ENCODE results near the gene METTL26. TPM values are rescaled to one million over a fixed set of nuclear protein-coding genes. Genes with fewer than 3 reads are reported as not detected.

Gene METTL26
- total RNA-seq, 3 donors from 2014 or later: 108 to 136 (median 130) TPM

DNA sequence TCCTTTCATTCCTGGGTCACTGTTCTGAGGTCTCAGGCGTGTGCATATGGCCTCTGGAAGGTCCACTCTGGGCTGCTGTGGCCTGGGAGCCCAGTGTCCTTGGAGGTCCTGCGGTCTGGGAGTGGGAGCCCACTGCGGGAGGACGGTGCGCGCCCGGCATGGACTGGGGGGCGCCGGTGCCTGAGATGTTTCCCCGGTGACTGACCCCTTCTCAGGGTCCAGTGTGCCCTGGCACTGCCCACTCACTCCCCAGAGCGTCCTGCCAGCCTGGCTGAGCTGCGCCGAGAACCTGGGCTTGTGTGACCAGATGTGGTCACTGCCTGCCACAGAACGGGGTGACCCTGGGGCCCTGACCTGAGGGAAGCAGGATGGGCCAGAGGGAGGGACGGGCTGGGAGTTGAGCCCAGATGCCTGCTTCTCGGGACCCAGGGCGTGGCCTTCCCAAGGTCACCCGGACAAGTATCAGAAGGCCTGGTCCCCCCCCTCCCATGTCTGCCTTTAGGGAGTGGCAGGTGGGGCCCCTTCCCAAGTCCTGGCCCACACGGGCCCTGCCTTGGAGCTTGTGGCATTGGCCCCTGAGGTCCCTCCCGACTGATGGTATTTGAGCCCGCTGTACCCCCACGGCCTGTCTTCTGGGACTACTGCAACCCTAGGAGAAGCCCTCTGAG, 38.2 kb upstream of the METTL26 start:
- no peak overlapping the region for H3K27ac ChIP-seq

DNA sequence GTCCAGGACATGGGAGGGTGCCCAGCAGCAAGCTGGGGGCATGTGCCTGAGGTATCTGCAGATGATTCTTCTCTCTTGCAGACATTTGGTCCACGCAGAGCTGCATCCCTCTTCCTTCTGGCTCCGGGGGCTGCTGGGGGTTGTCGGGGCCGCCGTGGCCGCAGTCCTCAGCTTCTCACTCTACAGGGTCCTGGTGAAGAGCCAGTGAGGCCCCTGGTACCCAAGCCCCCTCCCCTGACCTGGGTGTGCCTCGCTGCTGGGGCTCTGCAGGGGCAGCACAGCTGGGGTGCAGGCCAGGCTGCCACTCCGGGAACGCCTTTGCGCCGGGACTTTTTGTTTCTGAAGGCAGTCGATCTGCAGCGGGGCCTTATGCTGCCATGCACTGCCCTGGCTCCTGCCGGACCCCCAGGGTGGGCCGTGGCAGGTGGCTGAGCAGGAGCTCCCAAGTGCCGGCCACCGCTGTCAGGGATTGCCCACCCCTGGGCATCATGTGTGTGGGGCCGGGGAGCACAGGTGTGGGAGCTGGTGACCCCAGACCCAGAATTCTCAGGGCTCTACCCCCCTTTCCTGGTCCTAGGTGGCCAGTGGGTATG, 37.4 kb upstream of the METTL26 start:
- H3K4me3 ChIP-seq: no peak overlapping the region
- peaks cover 10% of the 10 kb centered on the region for H3K36me3 ChIP-seq
- DNase-seq (ENCODE audit: low spot score in 2 of 2): no peak
- H3K27me3 ChIP-seq: no peaks in the 10 kb centered on the region
- no peaks in the 10 kb centered on the region for H3K9me3 ChIP-seq
- H3K27ac ChIP-seq: no peak overlapping the region
- intact Hi-C loops (cut with DNase I; ENCODE audit: low total_unique reads): no loop called here
- TF ChIP-seq, protein P1, sequence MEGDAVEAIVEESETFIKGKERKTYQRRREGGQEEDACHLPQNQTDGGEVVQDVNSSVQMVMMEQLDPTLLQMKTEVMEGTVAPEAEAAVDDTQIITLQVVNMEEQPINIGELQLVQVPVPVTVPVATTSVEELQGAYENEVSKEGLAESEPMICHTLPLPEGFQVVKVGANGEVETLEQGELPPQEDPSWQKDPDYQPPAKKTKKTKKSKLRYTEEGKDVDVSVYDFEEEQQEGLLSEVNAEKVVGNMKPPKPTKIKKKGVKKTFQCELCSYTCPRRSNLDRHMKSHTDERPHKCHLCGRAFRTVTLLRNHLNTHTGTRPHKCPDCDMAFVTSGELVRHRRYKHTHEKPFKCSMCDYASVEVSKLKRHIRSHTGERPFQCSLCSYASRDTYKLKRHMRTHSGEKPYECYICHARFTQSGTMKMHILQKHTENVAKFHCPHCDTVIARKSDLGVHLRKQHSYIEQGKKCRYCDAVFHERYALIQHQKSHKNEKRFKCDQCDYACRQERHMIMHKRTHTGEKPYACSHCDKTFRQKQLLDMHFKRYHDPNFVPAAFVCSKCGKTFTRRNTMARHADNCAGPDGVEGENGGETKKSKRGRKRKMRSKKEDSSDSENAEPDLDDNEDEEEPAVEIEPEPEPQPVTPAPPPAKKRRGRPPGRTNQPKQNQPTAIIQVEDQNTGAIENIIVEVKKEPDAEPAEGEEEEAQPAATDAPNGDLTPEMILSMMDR (IDR thresholded peaks at IDR 0.05): no peak
- TF ChIP-seq POLR2A (IDR thresholded peaks at IDR 0.05) (no peak), POLR2AphosphoS5 (IDR thresholded peaks at IDR 0.05) (no peak)
- H3K4me1 ChIP-seq: peaks cover 0 to 5% of the 10 kb centered on the region in 2 donors

More for the DNA sequence above, 38.2 kb upstream of the METTL26 start:
- peaks cover 10% of the 10 kb centered on the region for H3K36me3 ChIP-seq
- H3K27me3 ChIP-seq: no peaks in the 10 kb centered on the region
- no peak overlapping the region for H3K4me3 ChIP-seq
- no peak for DNase-seq (ENCODE audit: low spot score in 2 of 2)
- no peaks in the 10 kb centered on the region for H3K9me3 ChIP-seq
- H3K4me1 ChIP-seq: peaks cover 0 to 9% of the 10 kb centered on the region in 2 donors
- TF ChIP-seq, protein P1 (IDR thresholded peaks at IDR 0.05): no peak
- TF ChIP-seq POLR2AphosphoS5 (IDR thresholded peaks at IDR 0.05) (no peak), POLR2A (IDR thresholded peaks at IDR 0.05) (no peak)
- intact Hi-C loops (cut with DNase I; ENCODE audit: low total_unique reads): no loop called here

DNA sequence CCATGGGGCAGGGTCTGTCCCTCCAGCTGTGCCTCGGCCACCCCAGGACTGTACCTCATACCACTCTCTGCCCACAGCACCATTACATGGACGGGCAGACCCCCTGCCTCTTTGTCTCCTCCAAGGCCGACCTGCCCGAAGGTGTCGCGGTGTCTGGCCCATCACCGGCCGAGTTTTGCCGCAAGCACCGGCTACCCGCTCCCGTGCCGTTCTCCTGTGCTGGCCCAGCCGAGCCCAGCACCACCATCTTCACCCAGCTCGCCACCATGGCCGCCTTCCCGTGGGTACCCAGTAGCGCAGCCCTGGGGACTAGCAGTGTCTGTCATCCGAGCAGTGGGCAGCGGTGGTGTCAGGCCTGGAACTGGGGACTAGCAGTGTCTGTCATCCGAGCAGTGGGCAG, 36.7 kb upstream of the METTL26 start:
- no peak for DNase-seq (ENCODE audit: low spot score in 2 of 2)
- Histone ChIP-seq H3K4me3 (no peak overlapping the region), H3K27me3 (no peaks in the 10 kb centered on the region), H3K27ac (no peak overlapping the region), H3K4me1 (peaks cover 0 to 5% of the 10 kb centered on the region in 2 donors), H3K36me3 (peaks cover 10% of the 10 kb centered on the region), H3K9me3 (no peaks in the 10 kb centered on the region)
- intact Hi-C loops (cut with DNase I; ENCODE audit: low total_unique reads): no loop called here
- TF ChIP-seq POLR2A (IDR thresholded peaks at IDR 0.05) (no peak), POLR2AphosphoS5 (IDR thresholded peaks at IDR 0.05) (no peak)
- TF ChIP-seq, protein P1 (IDR thresholded peaks at IDR 0.05): no peak

DNA sequence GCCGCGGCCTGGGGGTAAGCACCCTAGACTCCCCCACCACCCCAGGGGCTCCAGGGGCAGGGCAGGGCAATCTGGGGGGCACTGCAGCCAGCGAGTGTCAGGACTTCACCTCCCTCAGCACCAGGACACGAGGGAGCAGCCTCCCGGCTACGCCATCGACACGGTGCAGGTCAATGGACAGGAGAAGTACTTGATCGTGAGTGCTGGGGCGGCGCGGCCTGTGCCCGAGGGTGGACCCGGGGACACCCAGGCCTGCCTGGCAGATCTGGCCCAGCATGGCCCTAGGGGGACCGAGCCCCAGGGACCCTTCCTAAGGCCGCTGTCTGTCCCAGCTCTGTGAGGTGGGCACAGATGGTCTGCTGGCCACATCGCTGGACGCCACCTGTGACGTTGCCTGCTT, 36.3 kb upstream of the METTL26 start:
- Histone ChIP-seq H3K36me3 (peaks cover 10% of the 10 kb centered on the region), H3K27ac (no peak overlapping the region), H3K4me3 (no peak overlapping the region), H3K4me1 (peaks cover 4 to 5% of the 10 kb centered on the region in 2 donors), H3K27me3 (no peaks in the 10 kb centered on the region), H3K9me3 (no peaks in the 10 kb centered on the region)
- intact Hi-C loops (cut with DNase I; ENCODE audit: low total_unique reads): no loop called here
- TF ChIP-seq, protein P1 (IDR thresholded peaks at IDR 0.05): no peak
- TF ChIP-seq POLR2AphosphoS5 (IDR thresholded peaks at IDR 0.05): no peak
- TF ChIP-seq POLR2A (IDR thresholded peaks at IDR 0.05): no peak
- no peak for DNase-seq (ENCODE audit: low spot score in 2 of 2)

DNA sequence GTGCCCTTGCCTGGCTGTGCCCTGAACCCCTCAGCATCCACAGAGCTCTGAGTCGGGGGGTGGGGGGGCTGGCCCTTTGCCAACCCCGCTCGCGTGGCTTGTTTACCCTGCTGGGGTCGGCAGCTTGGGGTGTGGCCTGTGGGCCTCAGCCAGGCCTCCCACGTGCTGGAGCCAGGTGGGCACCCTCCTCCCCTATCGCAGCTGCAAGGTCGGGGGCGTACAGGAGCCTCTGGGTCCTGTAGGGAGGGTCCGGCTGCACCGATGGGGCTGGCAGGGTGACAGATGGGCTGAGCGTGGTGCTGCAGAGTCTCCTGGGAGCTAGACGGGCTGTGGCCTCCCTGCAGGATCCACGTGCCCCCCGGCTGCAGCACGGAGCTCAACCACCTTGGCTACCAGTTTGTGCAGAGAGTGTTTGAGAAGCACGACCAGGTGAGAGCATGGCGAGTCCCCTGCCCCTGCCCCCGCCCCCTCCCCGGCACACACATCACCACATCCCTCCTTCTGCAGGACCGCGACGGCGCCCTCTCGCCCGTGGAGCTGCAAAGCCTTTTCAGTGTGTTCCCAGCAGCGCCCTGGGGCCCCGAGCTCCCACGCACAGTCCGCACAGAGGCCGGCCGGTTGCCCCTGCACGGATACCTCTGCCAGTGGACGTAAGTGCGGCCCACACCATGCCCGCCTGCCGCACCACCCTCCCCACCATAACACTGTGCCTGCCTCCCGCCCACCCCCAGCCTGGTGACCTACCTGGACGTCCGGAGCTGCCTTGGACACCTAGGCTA, 35.4 kb upstream of the METTL26 start:
- no peak for DNase-seq (ENCODE audit: low spot score in 2 of 2)
- no peaks in the 10 kb centered on the region for H3K9me3 ChIP-seq
- intact Hi-C loops (cut with DNase I; ENCODE audit: low total_unique reads): no loop called here
- TF ChIP-seq POLR2A (IDR thresholded peaks at IDR 0.05) (no peak), POLR2AphosphoS5 (IDR thresholded peaks at IDR 0.05) (no peak)
- TF ChIP-seq, protein P1 (IDR thresholded peaks at IDR 0.05): no peak
- H3K4me1 ChIP-seq: peaks cover 0 to 5% of the 10 kb centered on the region in 2 donors
- H3K27ac ChIP-seq: no peak overlapping the region
- no peaks in the 10 kb centered on the region for H3K27me3 ChIP-seq
- no peak overlapping the region for H3K4me3 ChIP-seq
- peaks cover 10% of the 10 kb centered on the region for H3K36me3 ChIP-seq

All from breast epithelium (tissue), 4 donors.